Body of pancreas (tissue), 4 donors: Measurements from ENCODE around the gene ZBTB20. TPM values are rescaled to one million over a fixed set of nuclear protein-coding genes. Genes with fewer than 3 reads are reported as not detected.

Source experiments
- ATAC-seq: fragments of 150-250 bp; one replicate; pipeline ENCODE4 v1.9.1; 2016
- DNase-seq, 4 donors: peaks; one replicate each; pipeline ENCODE4 v3.0.0-alpha.2; 2019
- H3K27ac ChIP-seq, 4 donors: fragments of 200-600 bp; sonication (generic); 1 replicate in 3 of 4; 2 replicates in 1 of 4; pipeline versions ENCODE4 v1.5.1 to v1.6.1; 2016 to 2019; ENCODE audit warnings: mild to moderate bottlenecking in 1 of 4, mixed read lengths in 1 of 4, moderate library complexity in 1 of 4
- H3K27me3 ChIP-seq, 2 donors: fragments of 200-600 bp; sonication (generic); one replicate each; pipeline ENCODE4 v1.6.0; 2016; ENCODE audit warnings: mild to moderate bottlenecking in 1 of 2
- H3K36me3 ChIP-seq, 2 donors: fragments of 200-600 bp; sonication (generic); replicated peaks in 1 of 2; 2 replicates each; pipeline ENCODE4 v1.5.1; 2016; ENCODE audit warnings: low read depth in 2 of 2; ENCODE audit not compliant: insufficient read depth in 1 of 2
- H3K4me1 ChIP-seq: fragments of 200-600 bp; sonication (generic); one replicate; pipeline ENCODE4 v1.6.0; 2016
- H3K4me3 ChIP-seq, 2 donors: fragments of 200-600 bp; sonication (generic); 1 replicate in 1 of 2; 2 replicates in 1 of 2; pipeline ENCODE4 v1.5.1; 2016 to 2019
- H3K9me3 ChIP-seq, 3 donors: fragments of 200-600 bp; sonication (generic); 1 replicate in 2 of 3; 2 replicates in 1 of 3; pipeline ENCODE4 v1.5.1; 2016
- POLR2A ChIP-seq, 3 donors: fragments of 450-650 bp; IDR thresholded peaks; one replicate each; pipeline ENCODE4 v1.6.1; 2016; ENCODE audit warnings: antibody characterized with exemption in 3 of 3, mild to moderate bottlenecking in 2 of 3
- WGBS, 2 donors: methylation state at CpG; one replicate each; pipeline ENCODE4 v1.1.5; 2017; 5-methylcytosine and 5-hydroxymethylcytosine counted together
- intact Hi-C: fragments of 100-400 bp; cut with DNase I; formaldehyde crosslinking; loops from one replicate; pipeline ENCODE4 v1.15.1; 2023
- total RNA-seq, 2 donors: library from RNA; depleted of rRNA; stranded (reverse); fragments of >200 nt; gene quantifications; one replicate each; pipeline ENCODE4 v1.1.0, GENCODE V29; 2016
- TF ChIP-seq, protein P1 (sequence below), 7 experiments: fragments of 450-650 bp in 4 of 7; fragments of 200-600 bp in 3 of 7; sonication (generic) in 3 of 7; IDR thresholded peaks; one replicate each; pipeline ENCODE4 v1.5.1; 2016 to 2019; ENCODE audit warnings: antibody characterized with exemption in 7 of 7

ZBTB20 gene
- total RNA-seq, 2 donors from 2014 or later = 48.3 to 77.1 TPM

GRCh38 chr3:114435386-114436115, 711.5 kb downstream of the ZBTB20 start:
- Histone ChIP-seq H3K36me3 (no peaks in the 10 kb centered on the region), H3K27ac (no peak overlapping the region), H3K4me1 (peaks cover 25% of the 10 kb centered on the region), H3K27me3 (no peaks in the 10 kb centered on the region), H3K9me3 (no peaks in the 10 kb centered on the region), H3K4me3 (no peak overlapping the region)
- ATAC-seq (no peak), DNase-seq (no peak)
- intact Hi-C loops = no loop called here
- WGBS, 2 donors = 71 to 76% methylated on average over 5 of the region's 5 CpGs
- no peak for TF ChIP-seq POLR2A (IDR thresholded peaks at IDR 0.05)
- TF ChIP-seq, protein P1, sequence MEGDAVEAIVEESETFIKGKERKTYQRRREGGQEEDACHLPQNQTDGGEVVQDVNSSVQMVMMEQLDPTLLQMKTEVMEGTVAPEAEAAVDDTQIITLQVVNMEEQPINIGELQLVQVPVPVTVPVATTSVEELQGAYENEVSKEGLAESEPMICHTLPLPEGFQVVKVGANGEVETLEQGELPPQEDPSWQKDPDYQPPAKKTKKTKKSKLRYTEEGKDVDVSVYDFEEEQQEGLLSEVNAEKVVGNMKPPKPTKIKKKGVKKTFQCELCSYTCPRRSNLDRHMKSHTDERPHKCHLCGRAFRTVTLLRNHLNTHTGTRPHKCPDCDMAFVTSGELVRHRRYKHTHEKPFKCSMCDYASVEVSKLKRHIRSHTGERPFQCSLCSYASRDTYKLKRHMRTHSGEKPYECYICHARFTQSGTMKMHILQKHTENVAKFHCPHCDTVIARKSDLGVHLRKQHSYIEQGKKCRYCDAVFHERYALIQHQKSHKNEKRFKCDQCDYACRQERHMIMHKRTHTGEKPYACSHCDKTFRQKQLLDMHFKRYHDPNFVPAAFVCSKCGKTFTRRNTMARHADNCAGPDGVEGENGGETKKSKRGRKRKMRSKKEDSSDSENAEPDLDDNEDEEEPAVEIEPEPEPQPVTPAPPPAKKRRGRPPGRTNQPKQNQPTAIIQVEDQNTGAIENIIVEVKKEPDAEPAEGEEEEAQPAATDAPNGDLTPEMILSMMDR (IDR thresholded peaks at IDR 0.05) = no peak

DNA sequence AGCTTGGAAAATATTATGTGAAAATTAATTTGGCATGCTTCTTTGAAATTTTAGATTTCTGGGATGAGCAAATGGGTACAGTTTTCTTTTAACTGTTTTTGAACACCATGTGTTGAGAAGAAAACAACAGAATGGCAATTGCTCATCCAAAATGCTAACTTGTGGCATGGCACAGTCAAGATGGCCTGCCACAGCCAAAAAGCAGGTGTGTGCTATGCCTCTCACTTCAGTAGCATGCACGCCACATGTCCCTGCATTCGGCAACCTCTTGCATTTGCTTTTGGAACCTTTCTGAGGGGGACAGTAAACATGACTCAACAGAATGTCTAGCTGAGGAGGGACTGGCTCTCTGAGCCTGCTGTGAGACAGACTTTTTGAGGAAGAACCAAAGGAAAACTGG, 714.8 kb downstream of the ZBTB20 start:
- ATAC-seq (no peak), DNase-seq (no peak)
- WGBS, 2 donors = 93 to 96% methylated on average over 2 of the region's 2 CpGs
- no peaks in the 10 kb centered on the region for H3K9me3 ChIP-seq
- H3K36me3 ChIP-seq = no peaks in the 10 kb centered on the region
- H3K27me3 ChIP-seq = no peaks in the 10 kb centered on the region
- no peak overlapping the region for H3K27ac ChIP-seq
- TF ChIP-seq, protein P1 (IDR thresholded peaks at IDR 0.05) = no peak
- TF ChIP-seq POLR2A (IDR thresholded peaks at IDR 0.05) = no peak
- peaks cover 20% of the 10 kb centered on the region for H3K4me1 ChIP-seq
- intact Hi-C loops = no loop called here
- H3K4me3 ChIP-seq = no peak overlapping the region

- TF ChIP-seq, protein P1 (IDR thresholded peaks at IDR 0.05) = no peak
- no peak overlapping the region for H3K27ac ChIP-seq
Measured at GRCh38 chr3:114428044-114428595, 719.0 kb downstream of the ZBTB20 start.

GRCh38 chr3:114427285-114428043, 719.6 kb downstream of the ZBTB20 start:
- DNase-seq = no peak
- H3K9me3 ChIP-seq = no peaks in the 10 kb centered on the region
- no peaks in the 10 kb centered on the region for H3K36me3 ChIP-seq
- whole genome bisulfite sequencing, 2 donors = 87 to 91% methylated on average over 8 of the region's 8 CpGs
- no peak for ATAC-seq
- intact Hi-C loops = no loop called here
- TF ChIP-seq, protein P1 (IDR thresholded peaks at IDR 0.05) = no peak
- no peak for TF ChIP-seq POLR2A (IDR thresholded peaks at IDR 0.05)
- H3K27ac ChIP-seq = no peak overlapping the region
- no peaks in the 10 kb centered on the region for H3K4me1 ChIP-seq
- no peaks in the 10 kb centered on the region for H3K27me3 ChIP-seq
- no peak overlapping the region for H3K4me3 ChIP-seq

More at GRCh38 chr3:114428044-114428595, 719.0 kb downstream of the ZBTB20 start:
- WGBS, 2 donors = 93 to 96% methylated on average over 5 of the region's 5 CpGs
- H3K4me1 ChIP-seq = no peaks in the 10 kb centered on the region
- no peak for DNase-seq
- intact Hi-C loops = no loop called here
- H3K36me3 ChIP-seq = no peaks in the 10 kb centered on the region
- no peaks in the 10 kb centered on the region for H3K27me3 ChIP-seq
- no peaks in the 10 kb centered on the region for H3K9me3 ChIP-seq
- no peak for ATAC-seq
- H3K4me3 ChIP-seq = no peak overlapping the region
